NCI-H1436 (cell line): ENCODE results near the gene DNAJB2.
A peak's percentile ranks its signal among the peaks of the same experiment; 100 is the strongest.
"Not testable (repeated sequence)": the region's sequence is repeated elsewhere in the genome, so short reads cannot be mapped to it uniquely, and the experiment has no call there.

ENCODE experiments used
- DNase-seq: peaks from one replicate; lab custom pipeline; 2025; lab: John Stamatoyannopoulos, UW

The DNAJB2 gene

DNA sequence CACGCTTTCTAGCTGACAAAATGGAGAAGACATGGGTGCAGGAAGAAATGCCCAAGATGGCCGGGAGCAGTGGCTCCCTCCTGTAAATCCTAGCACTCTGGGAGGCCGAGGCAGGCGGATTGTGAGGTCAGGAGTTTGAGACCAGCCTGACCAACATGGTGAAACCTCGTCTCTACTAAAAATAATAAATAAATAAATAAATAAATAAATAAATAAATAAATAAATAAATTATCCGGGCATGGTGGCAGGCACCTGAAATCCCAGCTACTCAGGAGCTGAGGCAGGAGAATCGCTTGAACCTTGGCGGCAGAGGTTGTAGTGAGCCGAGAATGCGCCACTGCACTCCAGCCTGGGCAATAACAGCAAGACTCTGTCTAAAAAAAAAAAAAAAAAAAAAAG is 20.2 kb upstream of the DNAJB2 start:
- DNase-seq = not testable (repeated sequence)

DNA sequence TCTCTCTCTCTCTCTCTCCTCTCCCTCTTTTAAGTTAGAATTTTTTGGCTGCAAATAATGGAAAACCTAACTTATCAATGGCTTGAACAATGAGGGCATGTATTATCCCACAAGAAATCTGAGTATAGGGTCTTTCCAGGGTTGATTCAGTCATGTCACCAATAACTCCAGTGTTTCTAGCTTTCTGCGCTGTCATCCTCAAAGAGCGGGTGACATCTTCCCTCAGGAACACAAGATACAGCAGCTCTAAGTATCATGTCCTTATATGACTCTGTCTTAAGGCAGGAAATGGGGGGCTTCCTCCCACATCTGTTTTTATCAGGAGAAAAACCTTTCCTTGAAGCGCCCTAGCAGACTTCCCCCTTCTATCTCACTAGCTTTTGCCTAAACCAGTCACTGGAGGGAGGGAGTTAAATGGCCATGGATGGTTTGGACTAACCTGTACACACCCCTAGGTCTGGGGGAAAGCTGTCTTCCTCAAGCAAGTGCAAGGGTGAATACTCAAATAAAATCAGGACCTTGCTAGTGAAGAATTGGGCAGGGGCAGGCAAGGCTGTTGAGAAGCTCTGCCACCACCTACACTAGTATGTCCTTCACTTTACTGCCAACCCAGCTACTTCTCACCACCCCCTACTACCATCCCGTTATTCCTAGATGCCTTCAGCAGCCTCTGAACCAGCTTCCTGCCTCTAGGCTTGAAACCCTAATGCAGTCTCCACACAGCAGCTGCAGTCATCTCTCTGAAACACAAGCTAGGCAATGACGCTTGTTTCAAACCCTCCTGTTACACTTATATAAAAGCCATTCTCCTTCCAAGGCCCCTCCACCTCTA is 17.9 kb upstream of the DNAJB2 start:
- DNase-seq = no peak

DNA sequence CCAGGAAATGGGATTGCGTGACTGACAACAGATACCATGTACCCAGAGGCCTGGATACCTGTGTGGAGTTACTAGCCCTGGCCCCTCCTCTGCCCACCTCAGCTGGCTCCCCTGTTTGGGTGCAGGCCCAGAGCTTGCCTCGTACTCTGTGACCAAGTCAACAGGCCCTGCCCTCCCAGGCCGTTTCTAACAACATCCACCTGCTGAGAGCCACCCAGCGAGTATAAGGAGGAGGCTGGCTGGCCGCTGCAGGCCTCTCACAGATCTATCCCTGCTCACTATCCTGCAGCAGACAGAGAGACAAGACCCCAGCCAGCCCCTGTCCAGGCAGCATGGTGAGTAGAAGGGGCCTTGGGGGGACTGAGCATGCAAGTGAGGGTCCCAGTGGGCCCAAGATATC is 12.9 kb upstream of the DNAJB2 start:
- no peak for DNase-seq

DNA sequence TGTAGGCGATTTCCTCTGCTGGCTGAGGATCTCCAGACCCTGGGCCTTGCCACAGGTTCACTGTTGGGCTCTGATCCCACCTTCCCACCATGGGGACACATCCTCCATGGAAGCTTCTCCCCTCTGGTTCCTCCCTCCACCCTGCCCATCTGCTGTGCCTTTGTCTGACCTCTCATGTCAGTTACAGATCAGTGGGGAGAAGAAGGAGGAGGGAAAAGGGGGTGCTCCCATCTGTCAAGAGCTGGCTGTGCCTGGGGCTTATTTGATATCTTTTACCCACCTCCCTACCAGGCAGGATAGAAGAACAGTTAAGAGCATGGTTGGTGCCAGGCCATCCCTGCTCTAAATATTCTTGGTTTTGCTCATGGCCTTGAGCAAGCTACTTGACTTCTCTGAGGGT is 12.3 kb upstream of the DNAJB2 start:
- DNase-seq = no peak

DNA sequence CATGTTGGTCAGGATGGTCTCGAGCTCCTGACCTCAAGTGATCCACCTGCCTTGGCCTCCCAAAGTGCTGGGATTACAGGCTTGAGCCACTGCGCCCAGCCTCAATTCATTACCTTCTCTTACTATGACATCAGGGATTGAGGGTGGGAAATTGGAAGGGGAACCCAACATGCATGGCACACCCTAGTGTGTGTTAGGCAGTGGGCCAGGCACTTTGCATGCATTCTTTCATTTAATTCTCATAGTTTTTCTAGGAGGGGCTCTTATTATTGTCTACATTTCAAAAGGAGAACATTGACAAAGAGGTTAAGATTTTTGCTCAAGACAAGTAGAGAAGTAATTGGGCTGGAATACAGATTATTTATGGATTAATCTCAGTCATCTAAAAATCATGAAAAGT is 10.9 kb upstream of the DNAJB2 start:
- DNase-seq = no peak

DNA sequence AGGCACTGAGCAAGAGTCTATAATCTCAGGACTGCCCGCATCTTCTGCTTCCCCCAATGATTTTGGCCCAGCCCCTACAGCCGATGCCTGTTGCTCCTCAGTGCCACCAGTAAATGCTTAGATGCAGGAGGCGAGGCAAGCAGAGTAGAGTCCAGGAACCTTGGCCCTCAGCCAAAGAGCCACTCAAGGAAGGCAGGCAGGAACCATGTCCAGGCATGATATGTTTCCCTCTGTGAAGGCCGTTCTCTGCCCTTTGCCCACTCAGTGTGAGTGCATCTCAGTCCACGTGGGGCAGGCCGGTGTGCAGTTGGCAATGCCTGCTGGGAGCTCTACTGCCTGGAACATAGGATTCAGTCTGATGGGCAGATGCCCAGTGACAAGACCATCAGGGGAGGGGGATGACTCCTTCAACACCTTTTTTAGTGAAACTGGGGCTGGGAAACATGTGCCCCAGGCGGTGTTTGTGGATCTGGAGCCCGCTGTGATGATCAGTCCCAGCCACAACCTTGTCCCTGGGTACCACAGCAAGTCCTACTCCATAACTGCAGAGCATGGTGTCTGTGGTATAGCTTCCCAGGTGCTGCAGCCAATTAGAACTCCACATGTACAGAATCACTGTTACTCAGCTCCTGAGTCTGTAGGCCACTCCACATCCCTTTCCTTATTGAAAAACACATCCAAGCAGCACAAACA is 9.7 kb upstream of the DNAJB2 start:
- no peak for DNase-seq

DNA sequence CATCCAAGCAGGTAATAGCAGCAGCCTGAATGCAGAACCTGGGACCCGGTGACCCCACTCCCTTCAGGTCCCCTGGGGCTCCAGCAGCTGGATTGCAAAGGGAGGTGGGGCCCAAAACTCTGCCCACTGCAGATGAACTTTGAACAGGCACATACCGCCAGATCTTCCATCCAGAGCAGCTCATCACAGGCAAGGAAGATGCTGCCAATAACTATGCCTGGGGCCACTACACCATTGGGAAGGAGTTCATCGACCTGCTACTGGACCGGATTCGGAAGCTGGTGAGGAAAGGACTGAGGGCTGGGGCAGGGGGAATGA is 9.2 kb upstream of the DNAJB2 start:
- no peak for DNase-seq

DNA sequence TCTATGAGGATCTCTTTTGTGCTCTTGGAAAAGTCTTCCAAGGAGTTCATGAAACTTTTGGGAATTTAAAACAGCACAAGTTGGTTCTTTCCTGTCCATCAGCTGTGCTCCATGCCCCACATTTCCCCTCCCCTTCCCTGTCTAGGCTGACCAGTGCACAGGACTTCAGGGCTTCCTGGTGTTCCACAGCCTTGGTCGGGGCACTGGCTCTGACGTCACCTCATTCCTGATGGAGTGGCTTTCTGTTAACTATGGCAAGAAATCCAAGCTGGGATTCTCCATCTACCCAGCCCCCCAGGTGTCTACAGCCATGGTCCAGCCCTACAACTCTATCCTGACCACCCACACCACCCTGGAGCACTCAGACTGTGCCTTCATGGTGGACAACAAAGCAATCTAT is 8.1 kb upstream of the DNAJB2 start:
- no peak for DNase-seq

DNA sequence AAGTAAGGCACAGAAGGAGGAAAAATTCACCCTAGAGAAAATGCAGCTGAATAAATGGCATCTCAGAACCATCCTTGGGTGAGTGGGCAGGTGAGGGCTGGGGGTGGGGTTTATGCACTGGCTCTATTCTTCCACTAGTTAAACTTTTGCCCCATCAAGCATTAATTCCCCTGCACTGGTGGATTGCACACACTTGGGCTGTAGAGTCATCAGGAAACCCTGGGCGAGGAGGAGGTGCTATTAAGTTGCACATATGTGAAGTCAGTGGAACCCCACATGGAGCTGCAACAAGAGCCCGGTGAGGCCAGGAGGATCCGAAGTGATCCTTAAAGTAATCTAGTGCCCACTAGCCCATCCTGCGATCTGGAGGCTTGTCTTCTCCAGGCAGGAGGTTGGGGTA is 6.8 kb upstream of the DNAJB2 start:
- DNase-seq = no peak

DNA sequence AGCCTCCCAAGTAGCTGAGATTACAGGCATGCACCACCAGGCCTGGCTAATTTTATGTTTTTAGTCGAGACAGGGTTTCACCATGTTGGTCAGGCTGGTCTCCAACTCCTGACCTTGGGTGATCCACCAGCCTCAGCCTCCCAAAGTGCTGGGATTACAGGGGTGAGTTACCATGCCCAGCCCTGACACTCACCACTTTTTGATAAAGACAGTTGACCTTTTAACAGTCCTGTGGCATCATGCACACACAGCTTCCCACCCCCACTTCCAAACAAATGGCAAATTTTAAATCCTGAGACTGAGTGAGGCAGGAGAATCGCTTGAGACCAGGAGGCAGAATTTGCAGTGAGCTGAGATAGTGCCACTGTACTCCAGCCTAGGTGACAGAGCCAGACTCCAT is 6.2 kb upstream of the DNAJB2 start:
- DNase-seq = no peak

DNA sequence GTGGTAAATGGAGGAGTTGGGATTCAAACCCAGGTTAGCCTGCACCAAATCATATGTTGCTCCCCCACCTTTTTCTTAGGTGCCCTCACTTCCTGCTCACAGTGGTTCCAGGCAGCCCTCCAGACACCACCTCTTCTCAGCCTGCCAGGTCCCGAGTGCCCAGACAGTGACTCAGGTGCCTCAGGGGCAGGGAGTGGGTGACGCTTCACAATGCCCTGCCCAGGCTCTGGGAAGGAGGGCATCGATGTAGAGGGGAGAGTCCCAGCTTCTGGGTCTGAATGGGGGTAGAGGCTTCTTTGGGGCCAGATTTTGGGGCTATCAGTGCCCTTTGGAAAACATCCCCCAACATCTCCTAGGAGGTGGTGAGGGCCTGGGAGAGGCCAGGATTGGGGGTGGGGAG is 5.2 kb upstream of the DNAJB2 start:
- no peak for DNase-seq

DNA sequence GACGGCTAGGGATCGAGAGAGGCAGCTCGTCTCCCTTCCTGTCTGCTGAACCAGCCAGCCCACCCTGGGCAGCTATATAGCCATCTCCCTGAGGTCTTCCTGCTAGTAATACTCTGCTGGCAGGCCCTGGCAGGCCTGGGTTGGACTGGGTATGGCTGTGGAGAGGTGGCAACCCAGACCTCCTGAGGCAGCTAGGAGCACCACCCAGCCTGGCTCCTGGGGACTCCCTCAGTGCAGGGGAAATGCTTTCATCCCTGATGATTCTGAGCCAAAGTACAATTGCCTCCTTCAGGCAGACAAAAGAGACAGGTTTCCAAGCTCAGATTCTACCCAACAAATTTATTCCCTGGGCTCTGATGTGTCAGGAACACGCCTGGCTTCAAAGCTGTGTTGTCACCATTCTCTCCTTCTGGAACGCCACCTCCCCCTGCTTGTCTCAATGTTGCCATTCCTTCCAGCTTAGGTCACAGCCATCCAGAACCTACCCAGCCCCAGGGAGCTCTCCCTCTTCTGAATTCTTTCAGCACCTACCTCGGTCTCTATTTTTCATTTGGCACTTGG is 4.7 kb upstream of the DNAJB2 start:
- no peak for DNase-seq

DNA sequence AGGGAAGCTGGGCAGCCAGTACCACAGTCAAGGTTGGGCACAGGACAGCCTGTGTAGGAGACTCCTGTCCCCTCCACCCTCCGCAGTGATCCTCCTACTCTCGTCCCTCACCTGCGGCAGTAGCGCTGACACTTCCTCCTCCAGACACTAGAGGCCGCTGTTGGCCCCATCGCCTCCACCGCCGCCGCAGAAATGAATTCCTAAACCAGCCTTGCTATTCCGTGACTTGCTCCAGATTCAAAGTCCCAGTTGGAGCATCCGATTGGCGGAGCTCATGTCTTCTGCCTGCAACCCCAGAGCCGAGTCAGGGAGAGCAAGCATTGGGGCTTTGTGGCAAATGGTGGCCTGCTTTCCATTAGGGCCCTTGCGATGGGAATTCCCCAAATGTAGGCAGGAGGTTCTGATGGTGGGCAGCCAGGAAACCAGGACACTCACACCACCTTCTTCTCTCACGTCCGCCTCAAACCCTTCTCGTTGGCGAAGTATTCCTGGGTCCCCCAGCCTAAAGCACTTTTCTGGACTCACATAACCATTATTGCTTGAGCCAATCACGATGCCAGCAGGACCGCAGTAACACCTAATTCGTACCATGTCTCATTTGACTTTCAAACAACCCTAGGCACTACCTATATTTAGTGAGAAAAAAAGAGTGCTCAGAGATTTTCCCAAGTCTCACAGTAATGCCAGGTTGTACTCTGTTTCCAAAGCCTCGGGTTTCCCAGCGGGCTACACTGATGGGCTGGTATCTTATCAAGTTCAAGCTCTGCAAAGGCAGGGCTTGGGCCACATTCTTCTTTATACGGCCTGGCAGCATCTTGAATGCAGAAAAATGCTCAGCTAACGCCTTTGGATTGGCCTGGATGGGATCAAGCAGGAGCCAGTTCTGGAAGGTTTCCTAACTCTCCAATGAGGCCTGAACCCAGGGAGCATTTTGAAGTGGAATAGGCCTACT is 1.2 kb upstream of the DNAJB2 start:
- DNase-seq = peak; percentile 60

DNA sequence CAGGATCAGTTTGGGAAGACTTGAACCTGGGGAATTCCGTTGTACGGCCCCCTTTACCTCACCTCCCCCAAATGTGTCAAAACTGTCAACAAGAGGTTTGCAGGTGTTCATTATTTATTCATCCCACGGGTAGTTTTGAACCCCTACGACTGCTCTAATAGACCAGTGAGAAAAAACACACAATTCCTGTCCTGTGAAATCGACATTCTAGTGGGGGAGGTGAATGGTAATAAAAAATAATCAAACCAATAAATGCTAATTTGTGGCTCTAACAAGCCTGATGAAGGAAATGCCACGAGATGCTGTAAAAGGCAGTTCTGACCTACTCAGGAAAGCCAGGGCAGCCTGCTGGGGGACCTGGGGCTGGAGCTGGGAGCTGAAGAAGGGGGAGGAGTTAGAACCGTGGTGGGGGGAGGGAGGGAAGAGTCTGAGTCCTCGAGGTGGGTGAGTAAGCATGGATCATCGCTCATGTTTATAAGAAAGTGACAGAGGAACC is 463 bp upstream of the DNAJB2 start:
- no peak for DNase-seq

DNA sequence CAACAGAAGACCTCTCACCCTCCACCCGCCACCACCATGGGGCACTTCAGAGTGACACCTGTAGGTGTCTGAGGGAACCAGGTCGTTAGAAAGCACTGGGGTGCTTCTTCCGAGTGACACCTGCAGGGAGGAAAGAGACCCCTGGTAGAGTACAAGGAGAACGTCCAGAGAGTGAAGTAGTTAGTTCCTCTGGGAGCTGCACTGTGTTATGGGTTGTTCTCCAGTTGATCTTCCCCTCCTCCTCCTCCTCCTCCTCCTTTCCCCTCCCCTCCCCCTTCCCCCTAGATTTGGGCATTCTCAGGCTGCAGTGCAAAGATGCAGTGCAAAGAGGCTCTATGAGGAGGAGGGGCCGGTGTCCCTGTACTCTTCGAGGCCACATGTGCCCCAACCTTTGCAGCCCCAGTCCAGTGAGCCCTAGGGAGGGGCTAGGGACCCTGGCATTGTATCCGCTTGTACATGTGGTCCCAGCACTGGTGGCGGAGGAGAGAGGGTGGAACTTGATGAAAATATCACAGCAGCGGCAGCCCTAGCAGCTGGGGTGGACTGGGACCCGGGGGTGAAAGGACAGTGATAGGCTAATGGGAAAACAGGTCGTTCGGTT is 850 bp downstream of the DNAJB2 start:
- DNase-seq = no peak

DNA sequence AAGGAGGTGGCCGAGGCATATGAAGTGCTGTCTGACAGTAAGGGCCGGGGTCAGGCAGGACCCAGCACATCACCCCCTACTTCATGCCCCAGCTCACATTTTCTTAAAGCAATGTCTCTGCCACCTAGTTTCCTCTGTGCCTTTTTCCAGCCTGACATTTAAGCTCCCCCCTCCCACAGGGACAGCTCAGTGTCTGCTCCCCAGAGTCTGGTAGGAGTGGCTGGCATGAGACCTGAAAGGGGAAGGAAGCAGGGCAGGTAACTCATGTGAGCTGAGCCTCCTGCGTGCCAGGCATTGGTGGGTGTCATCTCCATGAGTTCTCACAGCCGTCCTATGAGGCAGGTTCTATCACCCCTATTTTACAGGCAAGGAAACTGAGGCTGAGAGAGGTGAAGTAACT is 1.5 kb downstream of the DNAJB2 start:
- DNase-seq = no peak

DNA sequence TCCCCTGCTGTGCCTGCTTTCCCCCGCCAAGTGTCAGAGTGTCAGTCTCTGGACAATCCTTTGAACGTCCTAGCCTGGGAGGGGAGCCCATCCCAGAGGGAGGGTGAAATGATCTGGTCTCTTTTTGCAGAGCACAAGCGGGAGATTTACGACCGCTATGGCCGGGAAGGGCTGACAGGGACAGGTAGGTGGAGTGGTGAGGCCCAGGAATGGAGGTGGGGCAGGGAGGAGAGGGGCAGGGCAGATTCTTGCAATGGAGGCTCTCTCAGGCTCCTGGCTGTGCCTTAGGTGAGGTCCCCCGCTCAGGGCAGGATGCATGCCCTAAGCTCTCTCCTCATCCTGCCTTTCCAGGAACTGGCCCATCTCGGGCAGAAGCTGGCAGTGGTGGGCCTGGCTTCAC is 2.4 kb downstream of the DNAJB2 start:
- no peak for DNase-seq

DNA sequence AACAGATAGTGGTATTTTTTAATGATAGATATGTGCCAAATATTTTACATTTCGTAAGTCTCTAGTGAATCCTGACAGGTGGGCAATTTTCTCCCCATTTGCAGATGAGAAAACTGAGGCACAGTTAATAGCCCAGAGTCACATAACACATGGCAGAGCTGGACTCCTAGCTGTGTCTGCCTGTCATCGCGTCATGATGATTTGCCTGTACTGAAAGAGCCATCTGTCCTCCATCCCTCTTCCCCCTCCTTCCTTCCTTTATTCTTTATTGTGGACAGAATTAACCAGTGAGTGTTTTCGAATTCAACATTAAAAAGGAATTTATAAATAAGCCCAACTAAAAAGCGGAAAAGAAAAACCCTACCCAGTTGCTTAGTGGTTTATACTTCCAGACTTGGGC is 3.2 kb downstream of the DNAJB2 start:
- DNase-seq = no peak

DNA sequence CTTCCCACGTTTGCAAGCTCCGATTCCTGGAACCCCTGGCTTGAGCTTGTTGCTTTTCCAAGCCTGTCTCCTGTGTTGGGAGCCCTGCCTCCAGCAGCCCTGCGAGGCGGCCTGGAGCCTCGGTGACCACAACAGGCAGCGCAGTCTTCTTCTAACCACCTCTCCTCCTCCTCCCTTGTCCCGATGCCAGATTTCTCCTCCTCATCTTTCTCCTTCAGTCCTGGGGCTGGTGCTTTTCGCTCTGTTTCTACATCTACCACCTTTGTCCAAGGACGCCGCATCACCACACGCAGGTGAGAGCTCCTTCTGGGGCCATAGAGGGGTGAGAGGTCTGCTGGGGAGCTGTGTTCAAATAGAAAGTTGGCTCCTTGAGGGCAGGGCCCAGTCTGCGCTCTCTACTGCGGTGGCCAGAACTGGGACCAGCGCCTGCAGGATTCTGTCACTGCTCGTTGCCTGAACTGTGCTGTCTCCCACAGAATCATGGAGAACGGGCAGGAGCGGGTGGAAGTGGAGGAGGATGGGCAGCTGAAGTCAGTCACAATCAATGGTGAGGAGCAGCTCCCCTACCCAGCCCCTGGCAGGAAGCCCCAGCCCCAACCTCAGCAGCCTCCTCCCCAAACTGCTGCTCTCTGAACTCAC is 3.9 kb downstream of the DNAJB2 start:
- no peak for DNase-seq

DNA sequence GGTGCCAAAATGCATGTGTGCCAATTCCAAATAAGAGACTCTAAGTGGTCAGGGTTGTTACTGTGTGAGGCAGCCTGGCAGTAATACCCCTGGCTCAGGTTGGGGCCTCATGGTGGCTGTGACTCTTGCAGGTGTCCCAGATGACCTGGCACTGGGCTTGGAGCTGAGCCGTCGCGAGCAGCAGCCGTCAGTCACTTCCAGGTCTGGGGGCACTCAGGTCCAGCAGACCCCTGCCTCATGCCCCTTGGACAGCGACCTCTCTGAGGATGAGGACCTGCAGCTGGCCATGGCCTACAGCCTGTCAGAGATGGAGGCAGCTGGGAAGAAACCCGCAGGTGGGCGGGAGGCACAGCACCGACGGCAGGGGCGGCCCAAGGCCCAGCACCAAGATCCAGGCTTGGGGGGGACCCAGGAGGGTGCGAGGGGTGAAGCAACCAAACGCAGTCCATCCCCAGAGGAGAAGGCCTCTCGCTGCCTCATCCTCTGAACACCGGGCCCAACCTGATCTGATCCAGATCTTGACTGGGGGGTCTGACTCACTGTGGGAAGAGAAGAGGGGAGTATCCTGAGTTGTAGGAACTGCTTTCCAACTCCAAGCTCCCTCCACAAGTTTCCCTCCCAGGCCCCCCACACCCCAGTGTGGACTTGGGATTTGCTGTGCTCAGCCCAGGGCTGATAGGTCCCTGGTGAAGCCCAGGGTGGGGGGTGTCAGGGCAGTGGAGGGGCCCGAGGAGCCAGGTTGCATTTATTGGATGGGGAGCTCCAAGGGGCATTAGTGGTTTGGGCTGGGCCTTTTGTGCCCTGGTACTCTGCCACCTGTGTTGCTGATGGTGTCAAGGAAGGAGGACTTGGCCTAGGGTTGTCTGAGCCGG is 5.6 kb downstream of the DNAJB2 start:
- DNase-seq = no peak
